ENCODE results near the gene ADAMTSL5. TPM values are rescaled to one million over a fixed set of nuclear protein-coding genes. Genes with fewer than 3 reads are reported as not detected.

The ADAMTSL5 gene
- total RNA-seq, 1 experiment from 2014 or later: 0.86 TPM

- ChIA-PET POLR2A (ENCODE audit: low non-redundant PET) (no interaction called here), CTCF (interaction anchor here (0.7 kb wide), 1 partner anchor 215 kb away, joined by 5 read pairs; no protein-coding TSS in a partner anchor)
- TF ChIP-seq EZH2 (IDR thresholded peaks at IDR 0.05; ENCODE audit: borderline replicate concordance, low read depth, low read length, poor library complexity, severe bottlenecking): no peak
- no peak for TF ChIP-seq CTCF (conservative IDR thresholded peaks at IDR 0.05; ENCODE audit: low read depth, low read length)
- no TSS peak for BruUV-seq (replicated peaks)
- no peak for DNase-seq (ENCODE audit: low spot score)
- Histone ChIP-seq H3K4me3 (ENCODE audit: low read depth, low read length, poor library complexity, severe bottlenecking) (no peak overlapping the region), H3K27me3 (replicated peaks; ENCODE audit: insufficient read depth, low read depth, low read length, poor library complexity) (no peaks in the 10 kb centered on the region), H3K4me1 (ENCODE audit: insufficient read depth, low read length, poor library complexity, severe bottlenecking) (peaks cover 11% of the 10 kb centered on the region), H3K36me3 (ENCODE audit: insufficient read depth, low read length, poor library complexity, severe bottlenecking) (no peaks in the 10 kb centered on the region), H3K27ac (ENCODE audit: low read depth, low read length, poor library complexity, severe bottlenecking) (no peak overlapping the region), H3K9me3 (ENCODE audit: low read depth, low read length, poor library complexity, severe bottlenecking) (no peaks in the 10 kb centered on the region)
- intact Hi-C loops (cut with micrococcal nuclease; ENCODE audit: unreplicated experiment): no loop called here
Measured at GRCh38 chr19:1488282-1488601, 24.6 kb downstream of the ADAMTSL5 start.

- TF ChIP-seq EZH2 (IDR thresholded peaks at IDR 0.05; ENCODE audit: borderline replicate concordance, low read depth, low read length, poor library complexity, severe bottlenecking): no peak
- TF ChIP-seq CTCF (conservative IDR thresholded peaks at IDR 0.05; ENCODE audit: low read depth, low read length): no peak
- no peaks in the 10 kb centered on the region for H3K27me3 ChIP-seq (replicated peaks; ENCODE audit: insufficient read depth, low read depth, low read length, poor library complexity)
- no peaks in the 10 kb centered on the region for H3K9me3 ChIP-seq (ENCODE audit: low read depth, low read length, poor library complexity, severe bottlenecking)
- H3K4me1 ChIP-seq (ENCODE audit: insufficient read depth, low read length, poor library complexity, severe bottlenecking): peaks cover 11% of the 10 kb centered on the region
- ChIA-PET POLR2A (ENCODE audit: low non-redundant PET) (no interaction called here), CTCF (no interaction called here)
- intact Hi-C loops (cut with micrococcal nuclease; ENCODE audit: unreplicated experiment): no loop called here
- no peak overlapping the region for H3K27ac ChIP-seq (ENCODE audit: low read depth, low read length, poor library complexity, severe bottlenecking)
- BruUV-seq (replicated peaks): no TSS peak
- no peaks in the 10 kb centered on the region for H3K36me3 ChIP-seq (ENCODE audit: insufficient read depth, low read length, poor library complexity, severe bottlenecking)
- no peak for DNase-seq (ENCODE audit: low spot score)
- no peak overlapping the region for H3K4me3 ChIP-seq (ENCODE audit: low read depth, low read length, poor library complexity, severe bottlenecking)
Measured at GRCh38 chr19:1487576-1488281, 25.1 kb downstream of the ADAMTSL5 start.

GRCh38 chr19:1486720-1487575 is 25.9 kb downstream of the ADAMTSL5 start:
- Histone ChIP-seq H3K36me3 (ENCODE audit: insufficient read depth, low read length, poor library complexity, severe bottlenecking) (no peaks in the 10 kb centered on the region), H3K27ac (ENCODE audit: low read depth, low read length, poor library complexity, severe bottlenecking) (no peak overlapping the region), H3K27me3 (replicated peaks; ENCODE audit: insufficient read depth, low read depth, low read length, poor library complexity) (no peaks in the 10 kb centered on the region), H3K9me3 (ENCODE audit: low read depth, low read length, poor library complexity, severe bottlenecking) (no peaks in the 10 kb centered on the region), H3K4me3 (ENCODE audit: low read depth, low read length, poor library complexity, severe bottlenecking) (no peak overlapping the region), H3K4me1 (ENCODE audit: insufficient read depth, low read length, poor library complexity, severe bottlenecking) (peaks cover 11% of the 10 kb centered on the region)
- CTCF ChIA-PET: no interaction called here
- intact Hi-C loops (cut with micrococcal nuclease; ENCODE audit: unreplicated experiment): no loop called here
- no peak for DNase-seq (ENCODE audit: low spot score)
- no TSS peak for BruUV-seq (replicated peaks)
- POLR2A ChIA-PET (ENCODE audit: low non-redundant PET): no interaction called here
- TF ChIP-seq EZH2 (IDR thresholded peaks at IDR 0.05; ENCODE audit: borderline replicate concordance, low read depth, low read length, poor library complexity, severe bottlenecking): no peak
- no peak for TF ChIP-seq CTCF (conservative IDR thresholded peaks at IDR 0.05; ENCODE audit: low read depth, low read length)

Measured in A673 (cell line).